Loucy (cell line): ENCODE data around the gene MYL5.

Experiments used
- H2AFZ ChIP-seq: fragments of 200-600 bp; sonication (generic); 2 replicates; pipeline ENCODE4 v1.6.0; 2016; ENCODE audit warnings: antibody characterized with exemption, mild to moderate bottlenecking, low read length, moderate library complexity
- H3F3A ChIP-seq: fragments of 200-600 bp; 2 replicates; pipeline ENCODE4 v1.6.0; 2016; ENCODE audit warnings: antibody characterized with exemption, low read depth, mild to moderate bottlenecking
- H3K27me3 ChIP-seq: fragments of 200-600 bp; sonication (generic); 2 replicates; pipeline ENCODE4 v1.6.1; 2014; ENCODE audit warnings: low read length, mild to moderate bottlenecking; ENCODE audit not compliant: insufficient read depth, poor library complexity, severe bottlenecking
- H3K36me3 ChIP-seq: fragments of 200-600 bp; sonication (generic); 2 replicates; pipeline ENCODE4 v1.6.1; 2016; ENCODE audit warnings: low read length; ENCODE audit not compliant: insufficient read depth
- H3K4me1 ChIP-seq: fragments of 200-600 bp; sonication (generic); 2 replicates; pipeline ENCODE4 v1.5.1; 2014; ENCODE audit warnings: low read length, mild to moderate bottlenecking; ENCODE audit not compliant: insufficient read depth, poor library complexity, severe bottlenecking
- H3K4me2 ChIP-seq: fragments of 200-600 bp; sonication (generic); 2 replicates; pipeline ENCODE4 v1.6.0; 2014; ENCODE audit warnings: antibody characterized with exemption, low read length, low read depth, mild to moderate bottlenecking; ENCODE audit not compliant: poor library complexity, severe bottlenecking
- H3K4me3 ChIP-seq: fragments of 200-600 bp; sonication (generic); 2 replicates; pipeline ENCODE4 v1.5.1; 2014; ENCODE audit warnings: low read length, mild to moderate bottlenecking, mixed read lengths; ENCODE audit not compliant: poor library complexity, severe bottlenecking
- H3K79me2 ChIP-seq: fragments of 200-600 bp; sonication (generic); 2 replicates; pipeline ENCODE4 v1.6.1; 2014; ENCODE audit warnings: low read length; ENCODE audit not compliant: insufficient read depth
- H3K9ac ChIP-seq: fragments of 200-600 bp; sonication (generic); 2 replicates; pipeline ENCODE4 v1.6.0; 2014; ENCODE audit warnings: mild to moderate bottlenecking, low read depth, low read length, moderate library complexity; ENCODE audit not compliant: poor library complexity, severe bottlenecking
- H3K9me2 ChIP-seq: fragments of 200-600 bp; sonication (generic); replicated peaks from 2 replicates; pipeline ENCODE4 v1.6.1; 2016; ENCODE audit warnings: low read depth, low read length, mixed read lengths
- H3K9me3 ChIP-seq: fragments of 200-600 bp; sonication (generic); 2 replicates; pipeline ENCODE4 v1.6.1; 2014; ENCODE audit warnings: mild to moderate bottlenecking, antibody characterized with exemption, low read length, low read depth; ENCODE audit not compliant: insufficient read depth
- H4K20me1 ChIP-seq: fragments of 200-600 bp; sonication (generic); 2 replicates; pipeline ENCODE4 v1.6.0; 2014; ENCODE audit warnings: antibody characterized with exemption, low read length, mild to moderate bottlenecking; ENCODE audit not compliant: insufficient read depth, poor library complexity, severe bottlenecking
- EZH2phosphoT487 ChIP-seq: fragments of 200-600 bp; IDR thresholded peaks from 2 replicates; pipeline ENCODE4 v1.6.1; 2018; ENCODE audit warnings: antibody characterized with exemption, mild to moderate bottlenecking, moderate library complexity, borderline replicate concordance
- TF ChIP-seq, protein P1 (sequence below): fragments of 200-600 bp; sonication (generic); conservative IDR thresholded peaks from 2 replicates; pipeline ENCODE4 v1.5.1; 2014; ENCODE audit warnings: mild to moderate bottlenecking, antibody characterized with exemption, low read length

Gene MYL5

GRCh38 chr4:712916-713632 lies 38.7 kb downstream of the MYL5 start:
- Histone ChIP-seq H3K9me3 (no peaks in the 10 kb centered on the region), H3K4me2 (peak overlapping the region; percentile 5), H3K9me2 (no peaks in the 10 kb centered on the region), H4K20me1 (peaks cover 47% of the 10 kb centered on the region), H3K4me1 (peaks cover 25% of the 10 kb centered on the region), H3K9ac (no peak overlapping the region), H3K4me3 (no peak overlapping the region), H3K36me3 (no peaks in the 10 kb centered on the region), H3F3A (no peaks in the 10 kb centered on the region), H3K27me3 (no peaks in the 10 kb centered on the region), H2AFZ (no peak overlapping the region), H3K79me2 (peaks cover 77% of the 10 kb centered on the region)
- TF ChIP-seq, protein P1, sequence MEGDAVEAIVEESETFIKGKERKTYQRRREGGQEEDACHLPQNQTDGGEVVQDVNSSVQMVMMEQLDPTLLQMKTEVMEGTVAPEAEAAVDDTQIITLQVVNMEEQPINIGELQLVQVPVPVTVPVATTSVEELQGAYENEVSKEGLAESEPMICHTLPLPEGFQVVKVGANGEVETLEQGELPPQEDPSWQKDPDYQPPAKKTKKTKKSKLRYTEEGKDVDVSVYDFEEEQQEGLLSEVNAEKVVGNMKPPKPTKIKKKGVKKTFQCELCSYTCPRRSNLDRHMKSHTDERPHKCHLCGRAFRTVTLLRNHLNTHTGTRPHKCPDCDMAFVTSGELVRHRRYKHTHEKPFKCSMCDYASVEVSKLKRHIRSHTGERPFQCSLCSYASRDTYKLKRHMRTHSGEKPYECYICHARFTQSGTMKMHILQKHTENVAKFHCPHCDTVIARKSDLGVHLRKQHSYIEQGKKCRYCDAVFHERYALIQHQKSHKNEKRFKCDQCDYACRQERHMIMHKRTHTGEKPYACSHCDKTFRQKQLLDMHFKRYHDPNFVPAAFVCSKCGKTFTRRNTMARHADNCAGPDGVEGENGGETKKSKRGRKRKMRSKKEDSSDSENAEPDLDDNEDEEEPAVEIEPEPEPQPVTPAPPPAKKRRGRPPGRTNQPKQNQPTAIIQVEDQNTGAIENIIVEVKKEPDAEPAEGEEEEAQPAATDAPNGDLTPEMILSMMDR, result no peak
- TF ChIP-seq EZH2phosphoT487, result no peak

DNA sequence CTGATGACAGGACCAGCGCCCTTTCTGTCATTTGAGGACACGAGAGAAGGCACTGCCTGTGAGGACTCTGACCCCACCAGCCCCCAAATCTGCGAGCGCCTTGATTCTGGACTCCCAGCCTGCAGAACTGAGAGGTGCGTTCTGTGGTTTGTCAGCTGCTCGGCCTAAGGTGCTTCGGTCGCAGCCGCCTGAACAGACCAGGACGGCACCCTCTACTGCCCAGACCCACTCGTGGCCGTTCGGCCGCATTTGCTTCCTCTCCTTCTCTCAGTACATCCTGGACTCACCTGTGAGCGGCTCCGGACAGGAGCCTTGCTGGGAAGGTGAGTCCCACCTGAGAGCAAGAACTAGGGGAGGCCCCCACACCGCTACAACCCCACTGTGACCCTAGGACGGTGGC lies 39.7 kb downstream of the MYL5 start:
- no peak overlapping the region for H2AFZ ChIP-seq
- no peak for TF ChIP-seq EZH2phosphoT487
- TF ChIP-seq, protein P1, result no peak

DNA sequence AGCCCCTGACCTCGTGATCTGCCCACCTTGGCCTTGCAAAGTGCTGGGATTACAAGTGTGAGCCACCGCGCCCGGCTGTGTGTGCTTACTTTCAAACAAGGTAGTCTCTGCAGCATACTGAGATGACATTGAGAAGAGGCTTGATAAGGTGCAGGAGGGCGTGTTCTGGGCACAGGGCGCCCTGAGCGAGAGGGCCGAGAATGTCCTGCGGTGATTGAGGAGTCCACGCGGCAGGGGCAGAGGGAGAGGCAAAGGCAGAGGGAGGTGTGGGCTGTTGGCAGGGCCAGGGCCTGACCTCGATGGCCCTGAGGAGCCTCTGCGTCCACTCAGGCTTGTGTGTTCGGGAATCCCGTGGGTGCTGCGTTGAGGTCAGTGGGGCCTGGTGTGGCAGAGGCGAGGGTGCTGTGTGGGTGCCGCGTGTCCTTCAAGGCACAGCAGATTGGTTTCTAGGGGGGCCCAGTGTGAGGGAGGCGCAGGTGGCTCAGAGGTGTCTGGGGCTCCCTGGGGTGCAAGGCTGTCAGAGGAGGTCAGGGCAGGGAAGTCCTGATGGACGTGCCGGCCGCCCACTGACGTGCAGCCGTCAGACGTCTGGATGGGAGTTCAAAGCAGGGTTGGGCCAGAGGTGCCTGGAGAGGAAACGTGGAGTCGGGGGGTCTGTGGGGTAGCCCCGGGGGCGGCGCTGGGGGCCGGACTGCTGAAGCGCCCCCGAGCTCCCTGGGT lies 43.4 kb downstream of the MYL5 start:
- Histone ChIP-seq H3F3A (no peaks in the 10 kb centered on the region), H3K79me2 (peaks cover 77% of the 10 kb centered on the region), H2AFZ (no peak overlapping the region), H3K27me3 (no peaks in the 10 kb centered on the region), H3K4me1 (no peaks in the 10 kb centered on the region), H3K9me3 (no peaks in the 10 kb centered on the region), H3K9ac (no peak overlapping the region), H3K9me2 (no peaks in the 10 kb centered on the region), H3K4me2 (no peak overlapping the region), H3K4me3 (no peak overlapping the region), H3K36me3 (peaks cover under 1% of the 10 kb centered on the region; the same call in 1 of the 2 replicates), H4K20me1 (peaks cover 37% of the 10 kb centered on the region)
- TF ChIP-seq, protein P1, result no peak
- TF ChIP-seq EZH2phosphoT487, result no peak

More for the DNA sequence above, 39.7 kb downstream of the MYL5 start:
- Histone ChIP-seq H3K36me3 (no peaks in the 10 kb centered on the region), H3K79me2 (peaks cover 76% of the 10 kb centered on the region), H3K27me3 (no peaks in the 10 kb centered on the region), H3K4me3 (no peak overlapping the region), H3K4me2 (peak overlapping the region; percentile 18), H3K9me2 (no peaks in the 10 kb centered on the region), H3F3A (no peaks in the 10 kb centered on the region), H3K9me3 (no peaks in the 10 kb centered on the region), H3K9ac (no peak overlapping the region), H4K20me1 (peaks cover 51% of the 10 kb centered on the region), H3K4me1 (peaks cover 17% of the 10 kb centered on the region)
